Erythroblast (primary cell): ENCODE measurements around the gene CCDC169.

Experiments
- GATA1 ChIP-seq: IDR thresholded peaks from 2 replicates; pipeline ENCODE4 v1.6.1; 2011; ENCODE audit warnings: low read depth, mild to moderate bottlenecking, control low read depth, low read length, moderate library complexity
- POLR2A ChIP-seq: IDR thresholded peaks from 2 replicates; pipeline ENCODE4 v1.6.1; 2011; ENCODE audit warnings: mild to moderate bottlenecking, low read length

- TF ChIP-seq POLR2A, result no peak
- TF ChIP-seq GATA1, result no peak
These were observed 48.9 kb downstream of the CCDC169 start for GRCh38 chr13:36248700-36249099.
